ENCODE data around the gene NUDT13.
A peak's percentile ranks its signal among the peaks of the same experiment; 100 is the strongest.

GRCh38 chr10:73096449-73097304, 13.6 kb upstream of the NUDT13 start, which contains the start of gene P4HA1:
- TF ChIP-seq CTCF (IDR thresholded peaks at IDR 0.05; ENCODE audit: borderline replicate concordance, extremely low read depth, low read length, poor library complexity, severe bottlenecking): peak; percentile 88
- TF ChIP-seq EZH2 (IDR thresholded peaks at IDR 0.05; ENCODE audit: borderline replicate concordance, low read depth, low read length, severe bottlenecking): no peak
